ENCODE measurements around the gene RAMAC.
"Not testable (repeated sequence)": the region's sequence is repeated elsewhere in the genome, so short reads cannot be mapped to it uniquely, and the experiment has no call there.

The RAMAC gene

GRCh38 chr15:82969353-82969752, 16.7 kb upstream of the RAMAC start:
- no peak for DNase-seq

GRCh38 chr15:82970078-82970686, 15.8 kb upstream of the RAMAC start:
- DNase-seq: no peak

GRCh38 chr15:82970696-82971095, 15.3 kb upstream of the RAMAC start:
- no peak for DNase-seq

- DNase-seq: no peak
Observed at GRCh38 chr15:82971218-82971984, 14.6 kb upstream of the RAMAC start.

- no peak for DNase-seq
Observed at GRCh38 chr15:82972990-82973389, 13.0 kb upstream of the RAMAC start.

- no peak for DNase-seq
Observed at GRCh38 chr15:82977076-82977475, 8.9 kb upstream of the RAMAC start.

- no peak for DNase-seq
Observed at GRCh38 chr15:82978438-82978837, 7.6 kb upstream of the RAMAC start.

- DNase-seq: no peak
Observed at GRCh38 chr15:82979726-82980125, 6.3 kb upstream of the RAMAC start.

- no peak for DNase-seq
Observed at GRCh38 chr15:82980981-82981380, 5.0 kb upstream of the RAMAC start.

- DNase-seq: no peak
Observed at GRCh38 chr15:82986442-82986780, 401 bp downstream of the RAMAC start.

GRCh38 chr15:82992436-82992998, 6.5 kb downstream of the RAMAC start:
- DNase-seq: no peak

- no peak for DNase-seq
Observed at GRCh38 chr15:82993144-82993543, 7.1 kb downstream of the RAMAC start.

GRCh38 chr15:82995076-82995475, 9.1 kb downstream of the RAMAC start:
- no peak for DNase-seq

GRCh38 chr15:82995938-82996337, 9.9 kb downstream of the RAMAC start:
- no peak for DNase-seq

- DNase-seq: no peak
Observed at GRCh38 chr15:82999426-82999825, 13.4 kb downstream of the RAMAC start.

GRCh38 chr15:82999905-83000671, 14.1 kb downstream of the RAMAC start:
- peak; percentile 16 for DNase-seq

- not testable (repeated sequence) for DNase-seq
Observed at GRCh38 chr15:83000672-83001031, 14.6 kb downstream of the RAMAC start.

- DNase-seq: peak; percentile 84
Observed at GRCh38 chr15:83010709-83011270, 24.8 kb downstream of the RAMAC start.

GRCh38 chr15:83011271-83012075, 25.5 kb downstream of the RAMAC start, which contains the start of gene C15orf40:
Gene C15orf40, minus strand, starts transcription at chr15:83011639. Its CDS starts 32 bp downstream, at chr15:83011607.
- DNase-seq: peak; percentile 85

GRCh38 chr15:83012076-83012426, 26.0 kb downstream of the RAMAC start:
- DNase-seq: no peak

GRCh38 chr15:83012636-83013035, 26.6 kb downstream of the RAMAC start:
- DNase-seq: no peak

- DNase-seq: no peak
Observed at GRCh38 chr15:83014205-83014653, 28.2 kb downstream of the RAMAC start.

All from activated naive CD4-positive, alpha-beta T cell treated with Interleukin-2 at 50 U/mL for 16 hours (primary cell).